A549 (cell line): ENCODE results near the gene RAD51B.

Source experiments
- ESRRA ChIP-seq: fragments of 150-350 bp; IDR thresholded peaks from 2 replicates; pipeline ENCODE4 v1.6.1; 2014; ENCODE audit warnings: mild to moderate bottlenecking, low read length, borderline replicate concordance
- SREBF2 ChIP-seq: fragments of 450-650 bp; IDR thresholded peaks from 2 replicates; pipeline ENCODE4 v1.6.1; 2014; ENCODE audit warnings: mild to moderate bottlenecking, moderate library complexity
- ZSCAN20 ChIP-seq: fragments of 250-450 bp; sonication (Bioruptor Pico); IDR thresholded peaks from 2 replicates; pipeline ENCODE4 v1.8.0; 2022; ENCODE audit warnings: mild to moderate bottlenecking, moderate library complexity

DNA sequence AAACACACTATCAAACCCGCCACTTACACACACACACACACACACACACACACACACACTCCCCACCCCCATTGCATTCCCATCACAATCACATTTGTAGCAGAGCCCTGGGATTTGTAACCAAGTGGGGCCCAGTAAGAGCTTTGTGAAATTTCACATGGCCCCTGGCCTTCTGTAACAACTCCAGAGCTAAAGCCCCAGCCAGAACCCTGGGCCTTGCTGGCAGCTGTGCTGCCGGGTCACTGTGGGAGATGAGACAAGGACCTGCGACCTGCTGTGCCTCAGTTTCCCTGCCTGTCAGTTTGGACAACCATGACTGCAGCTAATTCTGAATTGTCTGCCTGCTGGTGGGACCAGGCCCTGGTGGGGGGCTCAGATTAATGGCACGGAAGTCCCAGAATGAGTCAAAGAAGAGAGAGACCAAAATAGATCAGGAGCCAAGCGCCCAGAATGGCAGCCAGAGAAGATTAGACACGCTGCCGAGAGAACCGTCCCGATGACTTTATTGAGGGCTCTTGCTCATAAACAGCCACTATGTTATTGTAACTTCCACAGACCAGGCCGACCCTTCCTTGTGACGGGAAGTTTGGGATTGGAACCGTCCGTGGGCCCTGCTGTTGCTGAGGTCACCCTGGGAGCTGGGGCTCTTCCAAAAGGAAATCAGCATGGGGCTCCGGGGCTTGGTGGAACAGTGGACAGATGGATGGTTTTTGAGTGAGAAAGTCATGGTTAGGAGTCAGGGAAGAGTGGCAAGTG lies 850.2 kb downstream of the RAD51B start:
- TF ChIP-seq SREBF2 (no peak), ZSCAN20 (no peak), ESRRA (no peak)
